ENCODE measurements around the gene HSDL1.

Gene HSDL1

GRCh38 chr16:84143784-84144199, 1.2 kb downstream of the HSDL1 start:
- DNase-seq (ENCODE audit: low spot score in 2 of 2), result no peak
- Mint-ChIP-seq H3K9me3 (no peaks in the 10 kb centered on the region), H3K27ac (ENCODE audit: low read depth) (peak overlapping the region; percentile 93), H3K36me3 (ENCODE audit: insufficient read depth) (peaks cover 9% of the 10 kb centered on the region), H3K4me1 (peaks cover 29% of the 10 kb centered on the region), H3K4me3 (peak overlapping the region; percentile 95), H3K27me3 (peaks cover 8% of the 10 kb centered on the region)
- ATAC-seq (replicated peaks; ENCODE audit: extremely low read depth, poor library complexity, severe bottlenecking), result no peak

GRCh38 chr16:84143081-84143480, 1.9 kb downstream of the HSDL1 start:
- H3K9me3 Mint-ChIP-seq, result no peaks in the 10 kb centered on the region
- H3K36me3 Mint-ChIP-seq (ENCODE audit: insufficient read depth), result peaks cover 9% of the 10 kb centered on the region
- peaks cover 31% of the 10 kb centered on the region for H3K4me1 Mint-ChIP-seq
- H3K4me3 Mint-ChIP-seq, result peak overlapping the region; percentile 31
- peaks cover under 1% of the 10 kb centered on the region for H3K27me3 Mint-ChIP-seq
- DNase-seq (ENCODE audit: low spot score in 2 of 2) (no peak), ATAC-seq (replicated peaks; ENCODE audit: extremely low read depth, poor library complexity, severe bottlenecking) (no peak)
- H3K27ac Mint-ChIP-seq (ENCODE audit: low read depth), result no peak overlapping the region

GRCh38 chr16:84141143-84141670, 3.8 kb downstream of the HSDL1 start:
- DNase-seq (ENCODE audit: low spot score in 2 of 2) (no peak), ATAC-seq (replicated peaks; ENCODE audit: extremely low read depth, poor library complexity, severe bottlenecking) (no peak)

GRCh38 chr16:84139628-84140258, 5.2 kb downstream of the HSDL1 start:
- H3K27me3 Mint-ChIP-seq, result no peaks in the 10 kb centered on the region
- H3K9me3 Mint-ChIP-seq, result no peaks in the 10 kb centered on the region
- no peak overlapping the region for H3K4me3 Mint-ChIP-seq
- H3K36me3 Mint-ChIP-seq (ENCODE audit: insufficient read depth), result peaks cover 8% of the 10 kb centered on the region
- no peak overlapping the region for H3K27ac Mint-ChIP-seq (ENCODE audit: low read depth)
- ATAC-seq (replicated peaks; ENCODE audit: extremely low read depth, poor library complexity, severe bottlenecking) (no peak), DNase-seq (ENCODE audit: low spot score in 2 of 2) (no peak)
- peaks cover 48% of the 10 kb centered on the region for H3K4me1 Mint-ChIP-seq

More at GRCh38 chr16:84141143-84141670, 3.8 kb downstream of the HSDL1 start:
- Mint-ChIP-seq H3K4me3 (no peak overlapping the region), H3K9me3 (no peaks in the 10 kb centered on the region), H3K4me1 (peaks cover 41% of the 10 kb centered on the region), H3K36me3 (ENCODE audit: insufficient read depth) (peaks cover 9% of the 10 kb centered on the region), H3K27ac (ENCODE audit: low read depth) (no peak overlapping the region), H3K27me3 (no peaks in the 10 kb centered on the region)

GRCh38 chr16:84138824-84139627, 6.0 kb downstream of the HSDL1 start:
- H3K9me3 Mint-ChIP-seq, result no peaks in the 10 kb centered on the region
- H3K36me3 Mint-ChIP-seq (ENCODE audit: insufficient read depth), result peaks cover under 1% of the 10 kb centered on the region
- H3K27ac Mint-ChIP-seq (ENCODE audit: low read depth), result no peak overlapping the region
- H3K4me3 Mint-ChIP-seq, result no peak overlapping the region
- ATAC-seq (replicated peaks; ENCODE audit: extremely low read depth, poor library complexity, severe bottlenecking) (no peak), DNase-seq (ENCODE audit: low spot score in 2 of 2) (no peak)
- H3K27me3 Mint-ChIP-seq, result no peaks in the 10 kb centered on the region
- H3K4me1 Mint-ChIP-seq, result peaks cover 42% of the 10 kb centered on the region

- Mint-ChIP-seq H3K27me3 (no peaks in the 10 kb centered on the region), H3K27ac (ENCODE audit: low read depth) (no peak overlapping the region), H3K36me3 (ENCODE audit: insufficient read depth) (no peaks in the 10 kb centered on the region), H3K9me3 (no peaks in the 10 kb centered on the region), H3K4me3 (no peak overlapping the region), H3K4me1 (peaks cover 40% of the 10 kb centered on the region)
- ATAC-seq (replicated peaks; ENCODE audit: extremely low read depth, poor library complexity, severe bottlenecking) (no peak), DNase-seq (ENCODE audit: low spot score in 2 of 2) (no peak)
These were observed 6.5 kb downstream of the HSDL1 start for GRCh38 chr16:84138500-84138823.

GRCh38 chr16:84137769-84138357, 7.1 kb downstream of the HSDL1 start:
- H3K36me3 Mint-ChIP-seq (ENCODE audit: insufficient read depth), result no peaks in the 10 kb centered on the region
- H3K9me3 Mint-ChIP-seq, result no peaks in the 10 kb centered on the region
- ATAC-seq (replicated peaks; ENCODE audit: extremely low read depth, poor library complexity, severe bottlenecking) (no peak), DNase-seq (ENCODE audit: low spot score in 2 of 2) (no peak)
- no peak overlapping the region for H3K27ac Mint-ChIP-seq (ENCODE audit: low read depth)
- H3K27me3 Mint-ChIP-seq, result no peaks in the 10 kb centered on the region
- peaks cover 34% of the 10 kb centered on the region for H3K4me1 Mint-ChIP-seq
- H3K4me3 Mint-ChIP-seq, result no peak overlapping the region

GRCh38 chr16:84137287-84137686, 7.7 kb downstream of the HSDL1 start:
- ATAC-seq (replicated peaks; ENCODE audit: extremely low read depth, poor library complexity, severe bottlenecking), result no peak
- Mint-ChIP-seq H3K4me3 (no peak overlapping the region), H3K9me3 (no peaks in the 10 kb centered on the region), H3K4me1 (peaks cover 32% of the 10 kb centered on the region), H3K36me3 (ENCODE audit: insufficient read depth) (no peaks in the 10 kb centered on the region), H3K27me3 (no peaks in the 10 kb centered on the region), H3K27ac (ENCODE audit: low read depth) (no peak overlapping the region)
- DNase-seq (ENCODE audit: low spot score in 2 of 2), result no peak

GRCh38 chr16:84136331-84137125, 8.4 kb downstream of the HSDL1 start:
- Mint-ChIP-seq H3K27me3 (no peaks in the 10 kb centered on the region), H3K9me3 (no peaks in the 10 kb centered on the region), H3K4me1 (peaks cover 28% of the 10 kb centered on the region), H3K36me3 (ENCODE audit: insufficient read depth) (peaks cover 3% of the 10 kb centered on the region), H3K27ac (ENCODE audit: low read depth) (no peak overlapping the region), H3K4me3 (no peak overlapping the region)
- no peak for DNase-seq (ENCODE audit: low spot score in 2 of 2)
- no peak for ATAC-seq (replicated peaks; ENCODE audit: extremely low read depth, poor library complexity, severe bottlenecking)

- Mint-ChIP-seq H3K27ac (ENCODE audit: low read depth) (no peak overlapping the region), H3K36me3 (ENCODE audit: insufficient read depth) (peaks cover 12% of the 10 kb centered on the region), H3K4me3 (no peak overlapping the region), H3K9me3 (no peaks in the 10 kb centered on the region), H3K4me1 (peaks cover 17% of the 10 kb centered on the region), H3K27me3 (no peaks in the 10 kb centered on the region)
- DNase-seq (ENCODE audit: low spot score in 2 of 2), result no peak
- no peak for ATAC-seq (replicated peaks; ENCODE audit: extremely low read depth, poor library complexity, severe bottlenecking)
These were observed 12.3 kb downstream of the HSDL1 start for GRCh38 chr16:84132527-84133285.

- no peaks in the 10 kb centered on the region for H3K27me3 Mint-ChIP-seq
- no peaks in the 10 kb centered on the region for H3K9me3 Mint-ChIP-seq
- ATAC-seq (replicated peaks; ENCODE audit: extremely low read depth, poor library complexity, severe bottlenecking) (no peak), DNase-seq (ENCODE audit: low spot score in 2 of 2) (no peak)
- H3K36me3 Mint-ChIP-seq (ENCODE audit: insufficient read depth), result peaks cover 19% of the 10 kb centered on the region
- no peak overlapping the region for H3K27ac Mint-ChIP-seq (ENCODE audit: low read depth)
- H3K4me3 Mint-ChIP-seq, result no peak overlapping the region
- H3K4me1 Mint-ChIP-seq, result peaks cover 6% of the 10 kb centered on the region
These were observed 13.9 kb downstream of the HSDL1 start for GRCh38 chr16:84131117-84131516.
